ENCODE measurements around the gene ZMYND8. TPM values are rescaled to one million over a fixed set of nuclear protein-coding genes. Genes with fewer than 3 reads are reported as not detected.
"Not testable (repeated sequence)": the region's sequence is repeated elsewhere in the genome, so short reads cannot be mapped to it uniquely, and the experiment has no call there.

The ZMYND8 gene
- polyA plus RNA-seq, 10 donors = 12.4 to 22.2 (median 17.6) TPM

DNA sequence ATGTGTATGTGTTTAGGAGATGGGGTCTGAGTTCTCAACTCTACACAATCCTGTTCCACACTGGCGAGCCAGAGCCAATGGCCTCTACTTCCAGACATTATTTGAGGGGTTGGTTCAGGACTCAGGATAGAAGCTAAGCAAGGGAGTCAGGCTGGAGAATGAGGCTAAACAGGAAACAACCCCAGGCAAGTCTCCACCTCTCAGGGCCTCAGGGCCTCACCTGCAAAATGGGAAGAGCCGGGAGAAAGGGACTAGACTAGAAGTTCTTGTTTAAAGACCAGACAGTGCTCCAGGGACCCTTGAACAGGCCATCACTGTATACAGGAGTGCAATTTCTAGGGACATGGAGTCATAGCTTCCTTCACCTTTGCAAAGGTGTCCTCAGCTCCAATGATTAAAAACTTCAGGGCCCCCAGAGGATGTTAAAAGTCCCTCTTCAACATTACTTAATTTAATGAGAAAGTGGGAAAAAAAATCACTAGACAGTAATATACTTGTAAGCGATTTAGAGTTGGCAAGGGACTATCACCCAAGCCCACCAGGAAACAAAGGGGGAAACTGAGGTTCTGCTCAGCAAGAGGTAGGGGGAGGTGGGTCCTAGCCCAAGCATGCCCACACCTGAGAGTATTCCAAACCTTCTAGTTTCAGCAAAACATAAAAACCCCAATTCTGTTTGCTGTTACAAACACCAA, 41.7 kb downstream of the ZMYND8 start:
- DNase-seq = no peak

DNA sequence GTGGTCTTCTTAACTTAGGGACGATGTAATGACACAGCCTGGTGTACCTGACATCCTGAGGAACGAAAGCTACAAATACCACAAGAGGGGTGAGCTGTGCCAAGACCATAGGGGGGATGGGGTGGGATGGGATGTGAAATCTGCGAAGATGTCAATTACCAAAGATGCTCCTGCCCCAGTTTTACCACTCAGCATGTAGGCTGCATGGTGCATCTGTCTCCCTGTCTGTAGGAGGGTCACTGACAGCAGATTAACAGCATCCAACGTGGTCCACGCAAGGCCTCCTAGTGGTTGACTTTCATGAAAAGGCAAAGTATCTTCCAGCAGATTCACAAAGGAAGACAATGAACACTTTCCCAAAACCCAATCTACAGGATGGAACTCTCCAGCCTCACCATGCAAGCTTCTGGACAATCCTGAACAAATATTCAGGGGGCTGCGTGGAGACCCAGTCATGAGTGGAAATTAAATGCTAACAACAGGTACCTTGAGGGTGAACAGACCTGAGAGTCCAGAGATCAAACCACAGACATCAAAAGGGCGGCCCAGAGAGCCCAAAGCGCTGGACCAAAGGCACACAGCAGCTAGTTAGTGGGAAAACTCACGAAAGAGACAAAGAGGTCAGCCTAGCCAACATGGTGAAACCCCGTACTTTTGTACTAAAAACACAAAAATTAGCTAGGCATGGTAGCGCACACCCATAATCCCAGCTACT, 44.4 kb downstream of the ZMYND8 start:
- no peak for DNase-seq

DNA sequence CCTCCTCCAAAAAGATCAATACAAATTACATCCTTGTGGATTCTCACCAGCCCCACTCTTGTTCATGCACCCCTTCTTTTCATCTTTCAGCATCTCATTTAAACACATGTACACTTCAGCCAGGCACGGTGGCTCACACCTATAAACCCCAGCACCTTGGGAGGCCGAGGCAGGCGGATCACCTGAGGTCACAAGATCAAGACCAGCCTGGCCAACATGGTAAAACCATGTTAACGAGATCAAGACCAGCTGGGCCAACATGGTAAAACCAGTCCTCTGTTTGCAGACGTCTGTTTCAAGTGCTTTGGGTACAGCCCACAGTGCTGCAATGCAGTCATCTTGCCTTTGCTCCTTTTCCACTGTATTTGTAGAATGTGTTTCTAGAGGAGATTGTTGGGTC, 45.3 kb downstream of the ZMYND8 start:
- DNase-seq = no peak

DNA sequence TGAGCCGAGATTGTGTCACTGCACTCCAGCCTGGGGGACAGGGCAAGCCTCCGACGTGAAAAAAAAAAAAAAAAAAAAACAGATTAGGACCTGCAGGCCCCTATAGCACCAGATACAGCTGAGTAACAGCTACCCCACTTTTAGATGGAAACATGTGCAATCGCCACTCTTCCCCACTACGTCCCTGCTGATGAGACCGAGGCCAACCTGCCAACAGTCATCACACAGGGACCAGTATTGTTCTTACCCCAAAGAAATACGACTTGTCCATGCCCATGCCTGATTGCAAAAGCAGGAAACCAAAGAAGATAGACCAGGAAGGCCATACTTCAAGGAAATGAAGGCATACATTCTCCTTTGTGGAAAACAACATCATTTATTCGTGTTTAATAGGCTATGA, 45.8 kb downstream of the ZMYND8 start:
- no peak for DNase-seq

DNA sequence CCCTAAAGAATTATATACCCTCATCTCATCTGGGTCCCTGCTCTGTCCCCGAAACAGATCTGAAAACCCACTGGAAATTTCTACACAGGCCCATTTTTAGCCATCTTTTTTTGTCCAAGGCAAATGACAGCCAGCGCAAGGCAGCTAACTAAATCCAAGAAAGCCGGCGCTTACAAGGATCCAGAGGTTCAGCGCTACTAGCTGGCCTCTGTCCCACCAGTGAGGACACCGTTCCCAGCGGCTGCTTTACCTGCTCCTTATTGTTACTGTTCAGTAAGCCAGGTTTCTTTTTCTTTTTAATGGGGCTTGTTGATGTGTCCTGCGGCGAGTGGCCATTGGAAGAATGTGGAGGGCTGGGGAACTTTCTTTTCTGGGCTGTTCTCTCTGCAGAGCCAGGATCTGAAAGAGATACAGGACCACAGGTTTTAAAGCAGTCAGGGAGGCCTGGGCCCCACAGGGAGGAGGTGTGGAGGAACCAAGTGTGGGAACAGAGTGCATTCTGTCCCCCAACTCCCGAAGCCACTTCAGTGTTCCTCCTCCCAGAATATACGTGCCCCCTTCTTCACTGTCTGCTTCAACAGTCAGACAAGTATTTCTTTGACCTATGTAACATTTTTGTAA, 46.6 kb downstream of the ZMYND8 start:
- peak in 1 of 3 donors; percentile 43 for DNase-seq

DNA sequence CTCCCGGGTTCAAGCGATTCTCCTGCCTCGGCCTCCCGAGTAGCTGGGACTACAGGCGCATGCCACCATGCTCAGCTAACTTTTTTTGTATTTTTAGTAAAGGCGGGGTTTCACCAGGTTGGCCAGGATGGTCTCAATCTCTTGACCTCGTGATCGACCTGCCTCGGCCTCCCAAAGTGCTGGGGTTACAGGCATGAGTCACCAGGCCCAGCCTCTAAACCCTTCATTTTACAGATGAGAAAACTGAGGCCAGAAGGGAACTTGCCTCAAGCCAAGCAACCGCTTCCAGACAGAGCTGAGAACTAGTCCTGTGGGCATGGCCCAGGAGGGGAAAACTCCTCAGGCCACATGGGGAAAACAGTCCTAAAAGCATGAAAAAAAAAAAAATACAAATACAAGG, 47.1 kb downstream of the ZMYND8 start:
- no peak for DNase-seq

DNA sequence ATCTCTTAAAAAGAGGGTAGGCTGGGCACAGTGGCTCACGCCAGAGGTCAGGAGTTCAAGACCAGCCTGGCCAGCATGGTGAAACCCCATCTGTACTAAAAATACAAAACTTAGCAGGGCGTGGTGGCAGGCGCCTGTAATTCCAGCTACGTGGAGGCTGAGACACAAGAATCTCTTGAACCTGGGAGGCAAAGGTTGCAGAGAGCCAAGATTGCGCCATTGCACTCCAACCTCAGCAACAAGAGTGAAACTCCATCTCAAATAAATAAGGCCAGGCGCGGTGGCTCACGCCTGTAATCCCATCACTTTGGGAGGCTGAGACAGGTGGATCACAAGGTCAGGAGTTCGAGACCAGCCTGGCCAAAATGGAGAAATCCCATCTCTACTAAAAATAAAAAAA, 48.9 kb downstream of the ZMYND8 start:
- not testable (repeated sequence) for DNase-seq

DNA sequence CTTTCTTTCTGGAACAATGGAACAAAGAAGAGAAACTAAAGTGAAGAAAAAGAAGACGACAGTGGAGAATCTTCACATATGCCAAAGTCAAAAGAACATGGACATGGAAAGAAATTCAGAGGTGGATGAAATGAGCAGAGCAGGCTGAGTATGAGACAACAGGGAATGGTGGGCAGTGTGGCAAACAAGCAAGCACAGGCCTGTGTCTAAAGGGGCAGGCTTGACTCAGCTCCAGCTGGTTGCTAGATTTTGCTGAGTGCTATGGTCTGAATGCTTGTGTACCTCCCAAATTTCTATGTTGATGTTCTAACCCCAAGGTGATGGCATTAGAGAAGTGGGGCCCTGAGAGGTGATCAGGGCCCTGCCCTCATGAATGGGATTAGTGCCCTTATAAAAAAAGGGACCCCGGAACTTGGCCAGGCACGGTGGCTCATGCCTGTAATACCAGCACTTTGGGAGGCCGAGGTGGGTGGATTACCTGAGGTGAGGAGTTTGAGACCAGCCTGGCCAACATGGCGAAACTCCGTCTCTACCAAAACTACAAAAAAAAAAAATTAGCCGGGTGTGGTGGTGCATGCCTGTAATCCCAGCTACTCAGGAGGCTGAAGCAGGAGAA, 49.6 kb downstream of the ZMYND8 start:
- no peak for DNase-seq

DNA sequence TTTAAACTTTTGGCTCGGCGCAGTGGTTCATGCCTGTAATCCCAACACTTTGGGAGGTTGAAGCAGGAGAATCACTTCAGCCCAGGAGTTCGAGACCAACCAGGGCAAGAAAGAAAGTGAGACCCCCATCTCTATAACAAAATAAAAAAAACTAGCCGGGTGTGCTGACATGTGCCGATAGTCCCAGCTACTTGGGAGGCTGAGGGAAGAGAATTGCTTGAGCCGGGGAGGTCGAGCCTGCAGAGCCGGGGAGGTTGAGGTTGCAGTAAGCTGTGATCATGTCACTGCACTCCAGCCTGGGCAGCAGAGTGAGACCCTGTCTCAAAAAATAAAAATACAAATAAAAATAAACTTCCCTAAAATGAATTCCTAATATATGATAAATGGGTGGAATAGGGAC, 50.4 kb downstream of the ZMYND8 start:
- no peak for DNase-seq

DNA sequence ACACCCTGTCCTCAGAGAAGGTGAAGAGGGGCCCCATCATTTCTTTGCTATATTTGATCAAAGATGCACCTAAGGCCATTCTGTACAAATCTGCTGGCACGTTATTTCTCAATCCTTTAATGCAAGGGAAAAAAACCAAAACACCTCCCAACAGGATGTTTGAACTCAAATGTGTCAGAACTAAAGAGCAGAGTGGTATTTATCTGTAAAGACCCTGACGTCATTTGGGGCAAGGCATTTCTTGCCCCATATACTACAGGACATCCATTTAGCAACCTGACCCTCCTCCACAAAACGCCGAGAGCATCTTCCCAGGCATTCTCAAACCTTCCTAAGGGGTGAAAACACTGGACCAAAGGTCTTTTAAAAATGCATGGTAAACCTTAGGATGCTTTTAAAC, 50.8 kb downstream of the ZMYND8 start:
- no peak for DNase-seq

DNA sequence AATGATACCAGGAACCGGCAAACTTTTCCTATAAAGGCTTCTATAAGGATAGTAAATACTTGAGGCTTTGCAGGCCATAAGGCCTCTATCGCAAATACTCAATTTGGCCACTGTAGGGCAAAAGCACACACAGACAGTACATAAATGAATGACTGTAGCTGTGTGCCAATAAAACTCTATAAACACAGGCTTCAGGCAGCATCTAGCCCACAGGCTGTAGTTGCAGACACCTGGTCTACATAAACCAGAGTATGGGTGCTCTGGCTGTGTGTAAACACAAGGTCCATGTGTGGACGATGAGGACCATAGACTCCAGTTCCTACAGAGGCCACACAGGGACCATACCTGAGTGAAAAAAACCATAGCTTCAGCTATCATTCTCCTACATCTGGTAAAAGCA, 52.2 kb downstream of the ZMYND8 start:
- no peak for DNase-seq

DNA sequence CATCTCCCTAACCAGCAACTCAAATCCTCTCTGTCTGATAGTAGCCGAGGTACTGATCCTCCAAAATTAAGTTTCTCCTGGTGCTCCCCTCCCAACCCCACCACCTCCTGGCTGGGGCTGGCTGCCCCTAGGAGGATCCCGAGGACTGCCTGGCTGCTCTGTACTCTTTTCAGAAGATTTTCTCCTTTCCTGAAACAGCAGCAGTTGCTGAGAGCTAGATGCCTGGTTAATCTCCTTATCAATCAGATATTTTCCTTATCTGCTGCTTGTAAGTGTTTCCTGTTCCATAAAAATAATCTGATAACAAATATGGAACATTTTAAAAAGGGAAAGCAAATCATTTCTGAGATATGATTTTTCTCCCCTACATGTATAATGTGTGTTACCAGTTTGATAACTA, 52.8 kb downstream of the ZMYND8 start:
- no peak for DNase-seq

DNA sequence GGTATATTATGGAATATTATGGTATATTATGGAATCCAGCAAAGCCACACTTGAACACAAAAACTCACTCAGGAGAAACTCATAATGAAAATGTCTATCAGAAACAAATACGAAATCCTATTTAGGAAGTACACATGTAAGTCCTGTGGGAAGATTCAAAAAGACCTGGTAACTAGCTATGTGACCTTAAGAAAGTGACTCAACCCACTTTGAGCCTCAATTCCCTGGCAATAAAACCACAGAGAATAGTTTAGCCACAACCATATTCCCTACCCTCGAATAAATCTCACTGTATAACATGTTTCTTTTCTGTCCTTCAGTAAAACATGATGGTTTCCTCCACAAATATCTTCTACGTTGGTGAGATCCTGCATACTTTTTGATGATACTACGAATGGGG, 56.4 kb downstream of the ZMYND8 start:
- DNase-seq = no peak

DNA sequence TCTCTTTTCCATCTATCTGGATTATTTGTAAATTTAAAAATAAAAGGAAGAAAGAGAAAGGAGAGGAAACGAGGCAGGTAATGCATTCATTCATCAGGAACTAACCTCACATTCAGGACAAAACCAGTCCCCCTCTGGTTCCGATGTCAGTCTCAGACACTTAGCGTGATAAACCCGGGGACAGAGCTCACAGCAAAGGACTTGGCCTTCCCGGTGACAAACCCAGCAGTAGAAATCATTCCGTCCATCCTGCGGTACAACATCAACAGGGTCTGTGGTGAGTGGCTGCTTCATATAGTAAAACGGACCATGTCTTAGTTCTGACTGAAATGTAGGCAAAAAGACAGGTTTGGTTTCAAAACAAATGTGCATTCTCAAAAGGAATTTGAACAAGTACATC, 57.9 kb downstream of the ZMYND8 start:
- DNase-seq = no peak

DNA sequence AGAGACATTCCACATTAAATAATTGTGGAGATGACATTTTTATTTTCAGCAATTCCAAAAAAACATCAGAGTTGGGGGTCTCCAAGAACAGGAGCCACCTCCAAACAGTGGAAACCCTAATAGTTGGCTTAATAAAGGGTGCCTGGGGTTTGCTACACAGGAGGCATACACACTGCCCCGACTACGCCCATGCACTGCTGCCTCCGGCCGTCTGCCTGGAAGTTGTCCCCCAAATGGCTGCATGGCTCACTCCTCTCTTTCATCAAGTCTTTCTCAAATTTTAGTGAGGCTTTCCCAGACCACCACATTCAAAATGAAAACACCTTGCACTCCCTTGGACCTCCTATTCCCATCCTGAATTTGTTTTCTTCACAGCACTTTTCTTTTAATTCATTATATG, 58.8 kb downstream of the ZMYND8 start:
- no peak for DNase-seq

DNA sequence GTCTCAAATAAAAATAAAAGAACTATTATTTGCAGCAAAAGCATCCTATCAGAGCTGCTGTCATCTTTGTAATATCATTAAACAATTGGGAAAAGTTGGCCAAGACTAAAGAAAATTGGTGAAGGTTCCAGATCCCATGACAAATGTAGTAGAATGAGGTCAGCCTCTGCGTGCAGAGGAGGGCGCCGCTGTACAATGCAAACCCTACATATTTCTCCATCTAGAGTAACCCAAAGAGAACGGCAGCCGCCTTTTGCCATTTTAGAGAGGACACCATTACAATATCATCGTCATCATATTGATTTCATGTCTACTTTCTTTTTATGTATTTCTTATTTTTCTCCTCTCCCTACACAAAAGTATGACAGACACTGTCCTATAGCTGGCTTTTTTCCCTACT, 59.5 kb downstream of the ZMYND8 start:
- peak in 1 of 3 donors; percentile 36 for DNase-seq

DNA sequence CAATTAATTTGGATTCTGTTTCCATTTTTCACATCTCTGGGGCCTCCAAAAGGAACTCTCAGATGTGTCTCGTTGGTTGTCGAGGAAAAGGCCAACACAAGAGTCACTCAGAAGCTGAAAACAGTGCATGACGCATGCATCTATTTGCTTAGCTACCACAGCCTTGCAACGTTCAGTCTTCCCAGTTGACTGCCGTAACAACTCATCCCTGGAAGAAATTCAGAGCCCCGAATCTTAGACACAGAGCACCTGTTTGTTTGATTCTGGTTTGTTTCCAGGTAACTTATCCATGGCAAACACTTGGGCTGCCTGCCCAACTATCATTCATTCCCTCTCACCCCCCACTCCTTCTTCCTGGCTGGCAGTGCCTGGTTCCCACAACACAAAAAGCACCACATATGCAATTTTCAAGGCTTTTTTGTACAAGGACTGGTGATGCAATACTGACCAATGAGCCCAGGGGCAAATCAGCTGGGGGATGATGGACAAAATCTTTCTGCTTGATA, 60.5 kb downstream of the ZMYND8 start:
- no peak for DNase-seq

DNA sequence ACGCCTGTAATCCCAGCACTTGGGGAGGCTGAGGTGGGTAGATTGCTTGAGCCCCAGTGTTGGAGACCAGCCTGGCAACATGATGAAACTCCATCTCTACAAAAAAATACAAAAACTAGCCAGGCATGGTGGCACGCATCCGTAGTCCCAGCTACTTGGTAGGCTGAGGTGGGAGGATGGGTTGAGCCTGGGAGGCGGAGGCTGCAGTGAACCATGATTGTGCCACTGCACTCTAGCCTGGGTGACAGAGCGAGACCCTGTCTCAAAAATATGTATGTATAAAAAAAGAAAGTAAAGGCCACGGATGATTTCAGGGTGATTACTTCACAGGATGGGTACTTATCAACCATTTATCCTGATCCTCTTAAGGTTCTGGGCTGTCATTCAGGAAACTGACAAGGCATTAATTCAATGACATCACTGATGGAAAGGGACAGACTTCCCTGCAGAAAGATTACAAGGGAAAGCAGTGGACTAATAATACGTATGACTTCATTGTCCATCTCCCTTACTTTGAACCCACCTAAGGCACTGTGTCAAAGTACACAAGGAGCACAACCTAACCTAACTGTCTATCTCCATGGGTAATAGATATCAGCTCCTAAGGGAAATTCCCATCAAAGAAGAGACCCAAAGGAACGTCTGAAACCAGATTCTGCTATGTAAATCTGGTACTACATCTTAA, 61.2 kb downstream of the ZMYND8 start:
- DNase-seq = no peak

DNA sequence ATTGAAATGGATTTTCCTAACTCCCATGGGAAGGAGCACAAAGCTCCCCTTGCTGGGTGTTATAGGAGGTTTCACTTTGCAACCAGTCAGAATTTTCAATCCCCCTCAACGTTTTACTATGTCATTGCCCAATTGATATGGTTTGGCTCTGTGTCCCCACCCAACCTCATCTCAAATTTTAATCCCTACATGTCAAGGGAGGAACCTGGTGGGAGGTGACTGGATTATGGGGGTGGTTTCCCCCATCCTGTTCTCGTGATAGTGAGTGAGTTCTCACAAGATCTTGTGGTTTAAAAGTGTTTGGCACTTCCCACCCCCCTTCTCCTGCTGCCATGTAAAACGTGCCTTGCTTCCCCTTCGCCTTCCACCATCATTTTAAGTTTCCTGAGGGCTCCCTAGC, 62.9 kb downstream of the ZMYND8 start:
- DNase-seq = no peak

DNA sequence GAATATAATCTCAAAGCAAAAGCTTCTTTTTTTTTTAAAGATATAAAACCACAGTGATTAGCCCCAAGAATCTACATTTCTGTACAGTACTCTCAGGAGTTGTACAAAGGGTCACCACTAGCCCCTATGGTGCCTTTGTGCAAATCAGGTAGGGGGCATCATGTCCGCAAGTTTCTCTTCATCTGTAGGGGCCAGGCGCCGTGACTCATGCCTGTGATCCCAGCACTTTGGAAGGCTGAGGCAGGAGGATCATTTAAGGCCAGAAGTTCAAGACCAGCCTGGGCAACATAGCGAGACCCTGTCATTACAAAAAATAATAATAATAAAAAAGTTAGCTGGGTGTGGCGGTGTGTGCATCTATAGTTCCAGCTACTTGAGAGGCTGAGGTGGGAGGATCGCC, 63.9 kb downstream of the ZMYND8 start:
- DNase-seq = no peak

DNA sequence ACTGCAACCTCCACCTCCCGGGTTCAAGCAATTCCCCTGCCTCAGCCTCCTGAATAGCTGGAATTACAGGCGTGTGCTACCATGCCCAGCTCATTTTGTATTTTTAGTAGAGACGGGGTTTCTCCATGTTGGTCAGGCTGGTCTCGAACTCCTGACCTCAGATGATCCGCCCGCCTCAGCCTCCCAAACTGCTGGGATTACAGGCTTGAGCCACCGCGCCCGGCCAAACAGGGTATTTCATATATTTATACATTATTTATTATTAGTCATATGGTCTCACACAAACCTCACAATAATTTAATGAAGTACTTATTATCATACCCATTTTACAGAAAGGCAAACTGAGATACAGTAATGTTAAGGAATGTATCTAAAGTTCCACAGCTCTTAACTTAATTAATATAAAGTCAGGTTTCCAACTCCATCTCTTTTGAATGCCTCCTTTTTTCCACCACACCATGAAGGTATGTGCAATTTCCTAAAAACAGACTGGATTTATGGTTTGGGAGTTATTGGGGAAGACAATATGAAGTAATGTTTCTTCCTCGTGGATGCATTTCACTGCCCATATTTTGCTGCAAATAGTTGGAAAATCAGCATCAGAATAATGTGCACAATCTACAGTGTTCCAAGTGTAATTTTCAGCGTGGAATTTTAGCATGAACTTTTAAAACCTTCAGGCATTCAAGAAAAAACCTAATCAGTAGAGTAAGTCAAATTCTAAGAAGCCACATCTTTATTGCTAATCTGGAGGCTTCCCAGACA, 65.7 kb downstream of the ZMYND8 start:
- no peak for DNase-seq

All from muscle of back (tissue), 11 donors.